Breast epithelium (tissue), 4 donors: ENCODE measurements around the gene TMEM121. TPM values are rescaled to one million over a fixed set of nuclear protein-coding genes. Genes with fewer than 3 reads are reported as not detected.

Experiments
- DNase-seq, 2 donors: peaks; one replicate each; pipeline ENCODE4 v3.0.0-alpha.2; 2019; ENCODE audit warnings: low spot score in 2 of 2
- H3K27ac ChIP-seq, 2 donors: fragments of 200-600 bp; sonication (generic) in 1 of 2; one replicate each; pipeline ENCODE4 v1.5.1; 2016 to 2019; ENCODE audit warnings: mild to moderate bottlenecking in 1 of 2
- H3K27me3 ChIP-seq, 2 donors: fragments of 200-600 bp; sonication (generic) in 1 of 2; one replicate each; pipeline versions ENCODE4 v1.5.1 to v1.6.0; 2017 to 2019; ENCODE audit warnings: control low read depth in 1 of 2, mild to moderate bottlenecking in 1 of 2
- H3K36me3 ChIP-seq: fragments of 200-600 bp; one replicate; pipeline ENCODE4 v1.5.1; 2019
- H3K4me1 ChIP-seq, 2 donors: fragments of 200-600 bp; sonication (generic); one replicate each; pipeline ENCODE4 v1.5.1; 2016 to 2019; ENCODE audit warnings: control low read depth in 1 of 2
- H3K4me3 ChIP-seq, 3 donors: fragments of 200-600 bp; sonication (generic); 1 replicate in 2 of 3; 2 replicates in 1 of 3; pipeline ENCODE4 v1.5.1; 2016 to 2019; ENCODE audit warnings: mild to moderate bottlenecking in 3 of 3, moderate library complexity in 2 of 3
- H3K9me3 ChIP-seq, 2 donors: fragments of 200-600 bp; sonication (generic) in 1 of 2; one replicate each; pipeline ENCODE4 v1.5.1; 2016 to 2019; ENCODE audit warnings: control low read depth in 1 of 2
- CTCF ChIP-seq, 3 donors: fragments of 450-650 bp; IDR thresholded peaks; one replicate each; pipeline ENCODE4 v1.5.1; 2016 to 2017; ENCODE audit warnings: antibody characterized with exemption in 3 of 3, mild to moderate bottlenecking in 3 of 3, moderate library complexity in 3 of 3
- POLR2A ChIP-seq: fragments of 450-650 bp; IDR thresholded peaks from one replicate; pipeline ENCODE4 v1.6.1; 2016; ENCODE audit warnings: antibody characterized with exemption, mild to moderate bottlenecking, moderate library complexity
- POLR2AphosphoS5 ChIP-seq, 3 donors: sonication (generic); formaldehyde crosslinking; IDR thresholded peaks; one replicate each; pipeline ENCODE4 v1.6.1; 2017; ENCODE audit warnings: antibody characterized with exemption in 3 of 3
- intact Hi-C: fragments of 100-400 bp; cut with DNase I; formaldehyde crosslinking; loops from one replicate; pipeline ENCODE4 v1.15.1; 2023; ENCODE audit warnings: low total_unique reads
- total RNA-seq, 3 donors: library from RNA; depleted of rRNA; stranded (reverse); fragments of >200 nt; gene quantifications; one replicate each; pipeline ENCODE4 v1.1.0, GENCODE V29; 2016

TMEM121 gene
- total RNA-seq, 3 donors from 2014 or later, result 2.4 to 9.2 (median 9.2) TPM

DNA sequence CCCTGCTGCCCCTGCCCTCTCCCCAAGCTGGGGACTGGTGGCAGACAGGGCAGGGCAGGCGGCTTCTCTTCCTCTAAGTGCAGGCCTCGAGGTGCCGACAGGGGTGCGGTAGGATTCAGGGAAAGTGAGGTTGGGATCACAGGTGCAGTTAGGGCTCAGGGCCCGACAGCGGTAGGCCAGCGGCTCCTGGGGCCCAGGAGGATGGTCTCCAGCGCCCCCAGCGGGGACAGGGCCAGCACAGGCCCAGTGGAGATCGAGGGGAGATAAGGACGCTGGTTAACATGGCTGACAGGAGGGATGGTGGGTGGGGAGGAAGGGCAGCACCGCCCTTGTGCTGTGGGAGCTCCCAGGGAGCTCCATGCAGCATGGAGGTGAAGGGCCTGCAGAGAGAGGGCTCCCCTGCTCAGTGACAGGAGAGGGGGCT is 40.6 kb upstream of the TMEM121 start:
- no peak for DNase-seq
- no peaks in the 10 kb centered on the region for H3K36me3 ChIP-seq
- peaks cover 39 to 46% of the 10 kb centered on the region in 2 donors for H3K4me1 ChIP-seq
- peak overlapping the region in 1 of 3 donors; percentile 72 for H3K4me3 ChIP-seq
- no peaks in the 10 kb centered on the region for H3K27me3 ChIP-seq
- no peaks in the 10 kb centered on the region for H3K9me3 ChIP-seq
- H3K27ac ChIP-seq, result peak overlapping the region; percentile 99 to 100
- no peak for TF ChIP-seq CTCF (IDR thresholded peaks at IDR 0.05)
- intact Hi-C loops, result no loop called here

DNA sequence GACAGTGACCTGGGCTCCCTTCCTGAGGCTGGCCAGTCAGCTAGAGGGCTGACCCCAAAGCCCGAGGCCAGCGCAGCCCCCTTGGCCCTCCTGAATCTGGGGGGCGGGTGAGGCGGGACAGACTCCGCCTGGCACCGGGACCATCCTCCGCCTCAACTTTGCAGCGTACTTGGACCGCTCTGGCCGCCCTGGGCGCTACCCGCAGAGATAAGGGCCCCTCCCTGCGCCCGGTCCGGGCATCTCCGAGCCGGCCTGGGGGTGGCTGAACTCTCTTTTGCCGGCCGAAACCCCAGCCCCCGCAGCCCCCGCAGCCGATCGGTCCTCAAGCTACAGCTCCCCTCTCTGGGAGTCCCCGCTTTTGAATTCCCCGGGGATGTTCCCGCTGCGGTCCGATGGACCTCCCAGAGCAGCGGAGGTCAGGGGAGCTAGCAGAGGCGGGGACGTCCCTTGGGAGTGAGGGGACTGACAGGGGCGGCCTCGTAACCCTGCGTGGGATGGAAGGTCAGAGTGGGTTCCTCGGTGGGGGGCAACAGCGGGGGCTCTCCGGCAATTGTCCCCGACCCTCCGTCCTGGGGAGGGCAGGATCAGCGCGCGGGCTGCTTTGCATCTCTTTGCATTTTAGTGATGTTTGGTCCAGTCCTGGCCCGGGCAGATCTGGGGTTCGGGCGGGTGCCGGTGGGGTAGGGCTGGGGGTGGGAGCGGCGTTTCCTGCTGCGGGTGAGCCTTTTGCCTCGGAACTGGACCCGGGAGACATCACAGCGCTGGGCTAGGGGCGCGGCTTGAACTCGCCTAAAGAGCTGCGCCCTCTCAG is 40.0 kb upstream of the TMEM121 start, which contains the start of gene CRIP1:
Gene CRIP1 (plus strand): TSS at position 724 of the 811 bp plus-strand sequence. CDS start 374 bp downstream, outside the sequence.
- H3K27me3 ChIP-seq, result no peaks in the 10 kb centered on the region
- peak within 1 kb of the TSS; percentile 99 to 100 for H3K27ac ChIP-seq
- peak within 1 kb of the TSS; percentile 53 to 79 (median 72) for H3K4me3 ChIP-seq
- TF ChIP-seq CTCF (IDR thresholded peaks at IDR 0.05) (no peak), POLR2A (no peak), POLR2AphosphoS5 (IDR thresholded peaks at IDR 0.05) (no peak)
- H3K4me1 ChIP-seq, result peaks cover 34 to 44% of the 10 kb centered on the region in 2 donors
- H3K36me3 ChIP-seq, result no peaks in the 10 kb centered on the region
- intact Hi-C loops, result no loop called here
- no peaks in the 10 kb centered on the region for H3K9me3 ChIP-seq
- no peak for DNase-seq

DNA sequence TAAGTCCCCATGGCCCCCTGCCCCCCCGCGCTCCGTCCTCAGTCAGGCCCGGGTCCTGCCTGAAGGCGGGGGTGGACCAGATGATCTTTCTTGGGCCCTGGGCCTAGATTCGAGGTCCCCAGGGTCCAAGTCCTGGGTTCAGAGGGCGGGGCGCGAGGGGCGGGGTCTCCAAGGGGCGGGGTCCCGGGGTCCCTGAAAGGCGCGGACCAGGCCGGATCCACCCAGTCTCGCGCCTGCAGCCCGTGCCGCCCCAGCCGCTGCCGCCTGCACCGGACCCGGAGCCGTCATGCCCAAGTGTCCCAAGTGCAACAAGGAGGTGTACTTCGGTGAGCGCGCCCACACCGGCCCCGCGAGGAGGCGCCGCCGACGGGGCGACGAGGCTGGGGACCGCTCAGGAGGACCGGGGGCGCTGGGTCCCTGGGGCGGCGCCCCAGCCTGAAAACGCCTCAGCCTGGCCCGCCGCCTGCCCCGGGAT is 39.4 kb upstream of the TMEM121 start:
- peak overlapping the region; percentile 53 to 79 (median 72) for H3K4me3 ChIP-seq
- H3K36me3 ChIP-seq, result no peaks in the 10 kb centered on the region
- H3K27ac ChIP-seq, result peak overlapping the region; percentile 99 to 100
- peaks cover 29 to 41% of the 10 kb centered on the region in 2 donors for H3K4me1 ChIP-seq
- intact Hi-C loops, result no loop called here
- no peaks in the 10 kb centered on the region for H3K27me3 ChIP-seq
- no peaks in the 10 kb centered on the region for H3K9me3 ChIP-seq
- no peak for TF ChIP-seq CTCF (IDR thresholded peaks at IDR 0.05)
- TF ChIP-seq POLR2AphosphoS5 (IDR thresholded peaks at IDR 0.05), result peak in 1 of 3 donors; percentile 9
- TF ChIP-seq POLR2A, result no peak
- DNase-seq, result no peak

DNA sequence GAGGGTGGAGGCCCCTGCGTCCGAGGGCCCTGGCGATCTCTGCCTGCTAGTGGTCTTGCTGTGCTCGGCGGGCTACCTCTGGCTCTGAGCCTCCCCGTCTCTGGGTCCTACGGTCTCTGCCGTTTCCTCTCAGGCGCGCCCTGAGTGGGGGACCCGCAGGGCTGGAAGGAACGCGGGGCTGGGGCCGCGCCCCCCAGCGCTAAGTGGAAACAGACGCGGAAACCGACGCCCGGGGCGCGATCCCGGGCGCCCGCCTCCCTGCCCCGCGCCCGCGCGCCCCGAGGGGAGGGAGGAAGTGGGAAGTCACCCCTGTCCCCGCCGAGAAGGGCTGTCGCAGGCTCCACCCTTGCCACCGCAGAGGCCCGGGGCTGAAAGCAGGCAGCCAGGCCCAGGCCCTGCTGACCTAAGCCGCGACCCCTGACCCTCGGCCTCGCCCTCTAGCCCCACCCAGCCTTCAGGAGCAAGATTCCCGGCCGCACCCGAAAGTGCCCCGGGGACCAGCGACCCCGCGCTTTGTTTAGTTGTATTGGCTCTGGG is 38.9 kb upstream of the TMEM121 start:
- TF ChIP-seq POLR2AphosphoS5 (IDR thresholded peaks at IDR 0.05), result no peak
- TF ChIP-seq POLR2A, result no peak
- TF ChIP-seq CTCF (IDR thresholded peaks at IDR 0.05), result no peak
- Histone ChIP-seq H3K36me3 (no peaks in the 10 kb centered on the region), H3K4me3 (peak overlapping the region; percentile 53 to 79 (median 72)), H3K27me3 (no peaks in the 10 kb centered on the region), H3K9me3 (no peaks in the 10 kb centered on the region), H3K27ac (peak overlapping the region; percentile 99 to 100), H3K4me1 (peaks cover 24 to 35% of the 10 kb centered on the region in 2 donors)
- DNase-seq, result no peak
- intact Hi-C loops, result no loop called here
